Loucy (cell line): ENCODE data around the gene PCSK4.

Experiments used
- H2AFZ ChIP-seq: fragments of 200-600 bp; sonication (generic); 2 replicates; pipeline ENCODE4 v1.6.0; 2016; ENCODE audit warnings: antibody characterized with exemption, mild to moderate bottlenecking, low read length, moderate library complexity
- H3F3A ChIP-seq: fragments of 200-600 bp; 2 replicates; pipeline ENCODE4 v1.6.0; 2016; ENCODE audit warnings: antibody characterized with exemption, low read depth, mild to moderate bottlenecking
- H3K27me3 ChIP-seq: fragments of 200-600 bp; sonication (generic); 2 replicates; pipeline ENCODE4 v1.6.1; 2014; ENCODE audit warnings: low read length, mild to moderate bottlenecking; ENCODE audit not compliant: insufficient read depth, poor library complexity, severe bottlenecking
- H3K36me3 ChIP-seq: fragments of 200-600 bp; sonication (generic); 2 replicates; pipeline ENCODE4 v1.6.1; 2016; ENCODE audit warnings: low read length; ENCODE audit not compliant: insufficient read depth
- H3K4me1 ChIP-seq: fragments of 200-600 bp; sonication (generic); 2 replicates; pipeline ENCODE4 v1.5.1; 2014; ENCODE audit warnings: low read length, mild to moderate bottlenecking; ENCODE audit not compliant: insufficient read depth, poor library complexity, severe bottlenecking
- H3K4me2 ChIP-seq: fragments of 200-600 bp; sonication (generic); 2 replicates; pipeline ENCODE4 v1.6.0; 2014; ENCODE audit warnings: antibody characterized with exemption, low read length, low read depth, mild to moderate bottlenecking; ENCODE audit not compliant: poor library complexity, severe bottlenecking
- H3K4me3 ChIP-seq: fragments of 200-600 bp; sonication (generic); 2 replicates; pipeline ENCODE4 v1.5.1; 2014; ENCODE audit warnings: low read length, mild to moderate bottlenecking, mixed read lengths; ENCODE audit not compliant: poor library complexity, severe bottlenecking
- H3K79me2 ChIP-seq: fragments of 200-600 bp; sonication (generic); 2 replicates; pipeline ENCODE4 v1.6.1; 2014; ENCODE audit warnings: low read length; ENCODE audit not compliant: insufficient read depth
- H3K9ac ChIP-seq: fragments of 200-600 bp; sonication (generic); 2 replicates; pipeline ENCODE4 v1.6.0; 2014; ENCODE audit warnings: mild to moderate bottlenecking, low read depth, low read length, moderate library complexity; ENCODE audit not compliant: poor library complexity, severe bottlenecking
- H3K9me2 ChIP-seq: fragments of 200-600 bp; sonication (generic); replicated peaks from 2 replicates; pipeline ENCODE4 v1.6.1; 2016; ENCODE audit warnings: low read depth, low read length, mixed read lengths
- H3K9me3 ChIP-seq: fragments of 200-600 bp; sonication (generic); 2 replicates; pipeline ENCODE4 v1.6.1; 2014; ENCODE audit warnings: mild to moderate bottlenecking, antibody characterized with exemption, low read length, low read depth; ENCODE audit not compliant: insufficient read depth
- H4K20me1 ChIP-seq: fragments of 200-600 bp; sonication (generic); 2 replicates; pipeline ENCODE4 v1.6.0; 2014; ENCODE audit warnings: antibody characterized with exemption, low read length, mild to moderate bottlenecking; ENCODE audit not compliant: insufficient read depth, poor library complexity, severe bottlenecking
- EZH2phosphoT487 ChIP-seq: fragments of 200-600 bp; IDR thresholded peaks from 2 replicates; pipeline ENCODE4 v1.6.1; 2018; ENCODE audit warnings: antibody characterized with exemption, mild to moderate bottlenecking, moderate library complexity, borderline replicate concordance
- TF ChIP-seq, protein P1 (sequence below): fragments of 200-600 bp; sonication (generic); conservative IDR thresholded peaks from 2 replicates; pipeline ENCODE4 v1.5.1; 2014; ENCODE audit warnings: mild to moderate bottlenecking, antibody characterized with exemption, low read length

PCSK4 gene

DNA sequence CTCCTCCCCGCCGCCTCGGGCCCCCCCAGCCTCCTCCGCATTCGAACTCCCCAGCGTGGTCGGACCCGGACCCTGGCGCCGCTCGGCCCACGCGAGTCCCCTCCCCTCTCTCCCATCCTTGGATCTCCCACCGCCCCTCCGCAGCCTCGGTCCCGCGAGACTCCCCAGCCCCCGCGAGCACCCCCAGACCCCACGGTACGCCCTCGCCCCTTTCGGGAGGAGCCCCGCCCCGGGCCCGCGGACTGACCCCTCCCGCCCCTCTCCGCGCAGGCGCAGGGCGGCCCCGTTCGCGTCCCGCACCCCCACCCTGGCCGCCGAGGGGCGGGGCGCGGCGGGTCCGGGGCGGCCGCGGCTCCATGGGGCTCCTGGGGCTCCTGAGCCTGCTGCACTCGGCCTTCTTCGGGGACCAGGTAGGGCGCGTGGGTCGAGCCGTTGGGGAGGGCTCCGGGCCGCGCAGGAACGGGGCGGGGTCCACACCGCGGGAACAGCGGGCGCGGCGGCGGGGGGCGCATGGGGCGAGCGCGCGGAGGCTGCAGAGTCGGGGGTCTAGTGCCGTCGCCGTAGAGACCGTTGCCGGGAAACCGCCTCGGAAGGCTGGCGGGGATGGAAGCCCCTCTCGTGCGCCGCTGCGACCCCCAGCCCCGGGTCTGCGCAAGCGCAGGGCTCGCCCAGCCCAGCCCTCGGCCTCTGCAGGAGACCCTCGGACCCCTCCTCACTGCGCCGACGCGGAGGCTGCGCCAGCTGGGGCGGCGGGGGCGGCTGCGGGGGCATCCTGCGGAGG, 44.0 kb downstream of the PCSK4 start:
- TF ChIP-seq, protein P1, sequence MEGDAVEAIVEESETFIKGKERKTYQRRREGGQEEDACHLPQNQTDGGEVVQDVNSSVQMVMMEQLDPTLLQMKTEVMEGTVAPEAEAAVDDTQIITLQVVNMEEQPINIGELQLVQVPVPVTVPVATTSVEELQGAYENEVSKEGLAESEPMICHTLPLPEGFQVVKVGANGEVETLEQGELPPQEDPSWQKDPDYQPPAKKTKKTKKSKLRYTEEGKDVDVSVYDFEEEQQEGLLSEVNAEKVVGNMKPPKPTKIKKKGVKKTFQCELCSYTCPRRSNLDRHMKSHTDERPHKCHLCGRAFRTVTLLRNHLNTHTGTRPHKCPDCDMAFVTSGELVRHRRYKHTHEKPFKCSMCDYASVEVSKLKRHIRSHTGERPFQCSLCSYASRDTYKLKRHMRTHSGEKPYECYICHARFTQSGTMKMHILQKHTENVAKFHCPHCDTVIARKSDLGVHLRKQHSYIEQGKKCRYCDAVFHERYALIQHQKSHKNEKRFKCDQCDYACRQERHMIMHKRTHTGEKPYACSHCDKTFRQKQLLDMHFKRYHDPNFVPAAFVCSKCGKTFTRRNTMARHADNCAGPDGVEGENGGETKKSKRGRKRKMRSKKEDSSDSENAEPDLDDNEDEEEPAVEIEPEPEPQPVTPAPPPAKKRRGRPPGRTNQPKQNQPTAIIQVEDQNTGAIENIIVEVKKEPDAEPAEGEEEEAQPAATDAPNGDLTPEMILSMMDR: no peak
- no peak for TF ChIP-seq EZH2phosphoT487
- Histone ChIP-seq H3K9me2 (no peaks in the 10 kb centered on the region), H3K9me3 (no peaks in the 10 kb centered on the region), H3K79me2 (peaks cover 17% of the 10 kb centered on the region), H3K36me3 (peaks cover 16% of the 10 kb centered on the region; the same call in 1 of the 2 replicates), H3K4me3 (no peak overlapping the region), H2AFZ (no peak overlapping the region), H3K4me1 (peaks cover 12% of the 10 kb centered on the region), H3F3A (peaks cover 2% of the 10 kb centered on the region; the same call in 1 of the 2 replicates), H3K27me3 (no peaks in the 10 kb centered on the region), H3K9ac (no peak overlapping the region), H3K4me2 (no peak overlapping the region), H4K20me1 (peaks cover 22% of the 10 kb centered on the region)

DNA sequence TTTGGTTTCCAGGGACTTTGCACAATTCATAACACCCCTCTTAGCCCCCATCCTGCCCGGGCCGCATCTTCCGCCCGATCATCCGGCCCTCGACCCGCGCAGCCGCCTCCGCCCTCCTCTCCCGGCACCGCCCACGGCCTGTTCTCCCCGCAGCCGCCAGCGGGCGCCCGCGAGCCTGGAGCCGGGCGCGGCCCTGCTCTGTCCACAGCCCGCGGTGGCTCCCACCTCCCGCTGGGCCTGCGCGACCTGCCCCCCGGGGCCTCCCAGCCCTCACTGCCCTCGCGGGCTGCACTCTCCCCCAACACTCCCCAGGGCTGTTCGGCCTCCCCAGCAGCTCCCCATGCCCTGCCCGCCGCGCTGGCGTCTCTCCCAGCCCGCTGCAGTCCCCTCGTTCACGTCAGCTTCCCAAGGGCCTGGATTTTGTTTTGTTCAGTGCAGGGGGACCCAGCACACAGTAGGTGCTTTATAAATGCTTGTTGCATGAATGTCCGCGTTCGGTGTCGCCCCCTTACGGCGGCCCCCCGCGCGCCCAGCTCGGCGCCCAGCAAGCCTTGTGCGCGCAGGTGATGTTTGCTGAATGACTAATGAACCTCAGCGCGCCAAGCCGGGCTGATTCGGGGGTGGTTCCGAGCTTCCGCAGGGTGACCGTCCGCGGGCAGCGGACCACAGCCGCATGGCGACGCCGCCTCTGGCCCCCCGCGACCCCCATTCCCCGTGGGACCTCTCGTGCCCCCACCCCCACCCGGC, 44.8 kb downstream of the PCSK4 start:
- Histone ChIP-seq H3K27me3 (no peaks in the 10 kb centered on the region), H3K79me2 (peaks cover 24% of the 10 kb centered on the region), H3K9me2 (no peaks in the 10 kb centered on the region), H3K36me3 (peaks cover 23% of the 10 kb centered on the region), H4K20me1 (peaks cover 30% of the 10 kb centered on the region), H3K9me3 (no peaks in the 10 kb centered on the region), H3F3A (peaks cover 2% of the 10 kb centered on the region; the same call in 1 of the 2 replicates), H2AFZ (no peak overlapping the region), H3K4me3 (peak overlapping the region; percentile 65), H3K9ac (no peak overlapping the region), H3K4me1 (peaks cover 20% of the 10 kb centered on the region), H3K4me2 (peak overlapping the region; percentile 81)
- TF ChIP-seq, protein P1: peak; percentile 79
- no peak for TF ChIP-seq EZH2phosphoT487

DNA sequence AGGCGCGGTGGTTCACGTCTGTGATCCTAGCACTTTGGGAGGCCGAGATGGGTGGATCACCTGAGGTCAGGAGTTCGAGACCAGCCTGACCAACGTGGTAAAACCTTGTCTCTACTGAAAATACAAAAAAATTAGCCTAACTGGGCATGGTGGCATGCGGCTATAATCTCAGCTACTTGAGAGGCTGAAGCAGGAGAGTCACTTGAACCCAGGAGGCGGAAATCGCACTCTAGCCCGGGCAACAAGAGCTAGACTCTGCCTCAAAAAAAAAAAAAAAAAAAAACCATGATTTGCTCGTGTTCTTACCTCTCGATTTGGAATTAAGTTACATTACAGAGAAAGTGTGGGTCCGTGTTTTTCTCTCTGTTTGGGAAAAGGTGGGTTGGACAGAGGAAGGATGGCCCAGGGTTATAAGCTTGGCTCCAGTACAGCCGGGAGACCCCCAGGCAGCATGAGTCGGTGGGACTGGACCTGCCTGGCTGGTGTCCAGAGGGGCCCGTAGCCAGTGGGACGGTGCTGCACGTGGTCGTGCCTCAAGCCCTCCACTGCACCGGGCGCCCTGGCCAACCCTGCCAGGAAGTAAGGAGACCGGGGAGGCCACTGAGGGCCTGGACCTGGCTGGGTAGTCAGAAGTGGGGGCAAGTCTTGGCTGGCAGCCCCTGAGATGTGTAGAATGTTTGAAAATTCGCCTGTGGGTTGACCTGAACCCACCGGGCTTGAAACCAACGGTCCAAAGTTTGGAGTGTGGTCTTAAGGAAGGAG, 48.3 kb downstream of the PCSK4 start:
- Histone ChIP-seq H3K9ac (no peak overlapping the region), H3K27me3 (peaks cover 9% of the 10 kb centered on the region), H3K9me3 (no peaks in the 10 kb centered on the region), H3K4me3 (no peak overlapping the region), H3K4me1 (peaks cover 30% of the 10 kb centered on the region), H3K79me2 (peaks cover 46% of the 10 kb centered on the region), H2AFZ (no peak overlapping the region), H4K20me1 (peaks cover 51% of the 10 kb centered on the region), H3F3A (peaks cover 2% of the 10 kb centered on the region; the same call in 1 of the 2 replicates), H3K4me2 (peak overlapping the region; percentile 99), H3K9me2 (no peaks in the 10 kb centered on the region), H3K36me3 (peaks cover 25% of the 10 kb centered on the region)
- TF ChIP-seq, protein P1: no peak
- no peak for TF ChIP-seq EZH2phosphoT487
